ENCODE results near the gene CHAMP1.

DNA sequence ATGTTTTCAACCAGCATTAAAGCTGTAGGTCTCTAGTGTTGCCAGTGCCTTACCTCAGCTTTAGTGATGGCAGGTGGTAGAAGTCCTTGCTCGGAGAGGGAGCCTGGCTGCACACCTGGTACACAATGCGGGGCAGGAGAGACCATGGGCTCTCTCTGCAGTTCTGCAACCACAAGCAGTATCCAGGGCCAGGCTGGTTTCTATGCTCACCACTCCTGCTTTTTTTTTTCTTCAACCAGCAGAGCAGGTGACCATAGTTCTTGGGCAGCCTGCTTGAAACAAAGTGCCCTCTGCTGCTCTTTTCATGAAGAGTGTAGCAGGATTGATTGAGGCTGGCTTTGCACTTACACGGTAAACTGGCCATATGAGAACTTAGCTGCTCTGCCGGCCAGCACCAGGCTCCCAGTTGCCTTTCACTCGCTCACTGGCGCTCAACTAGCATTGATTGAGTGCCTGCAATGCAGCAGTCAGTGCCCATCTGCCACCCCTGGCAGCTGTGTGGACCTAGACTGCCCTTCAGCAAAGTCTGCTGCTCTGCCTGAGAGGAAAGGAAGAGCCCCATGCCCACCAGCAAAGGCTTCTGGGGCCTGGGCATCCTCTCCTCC is 4.4 kb upstream of the CHAMP1 start:
- TF ChIP-seq, protein P1, sequence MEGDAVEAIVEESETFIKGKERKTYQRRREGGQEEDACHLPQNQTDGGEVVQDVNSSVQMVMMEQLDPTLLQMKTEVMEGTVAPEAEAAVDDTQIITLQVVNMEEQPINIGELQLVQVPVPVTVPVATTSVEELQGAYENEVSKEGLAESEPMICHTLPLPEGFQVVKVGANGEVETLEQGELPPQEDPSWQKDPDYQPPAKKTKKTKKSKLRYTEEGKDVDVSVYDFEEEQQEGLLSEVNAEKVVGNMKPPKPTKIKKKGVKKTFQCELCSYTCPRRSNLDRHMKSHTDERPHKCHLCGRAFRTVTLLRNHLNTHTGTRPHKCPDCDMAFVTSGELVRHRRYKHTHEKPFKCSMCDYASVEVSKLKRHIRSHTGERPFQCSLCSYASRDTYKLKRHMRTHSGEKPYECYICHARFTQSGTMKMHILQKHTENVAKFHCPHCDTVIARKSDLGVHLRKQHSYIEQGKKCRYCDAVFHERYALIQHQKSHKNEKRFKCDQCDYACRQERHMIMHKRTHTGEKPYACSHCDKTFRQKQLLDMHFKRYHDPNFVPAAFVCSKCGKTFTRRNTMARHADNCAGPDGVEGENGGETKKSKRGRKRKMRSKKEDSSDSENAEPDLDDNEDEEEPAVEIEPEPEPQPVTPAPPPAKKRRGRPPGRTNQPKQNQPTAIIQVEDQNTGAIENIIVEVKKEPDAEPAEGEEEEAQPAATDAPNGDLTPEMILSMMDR (IDR thresholded peaks at IDR 0.05) = no peak
- no peak for TF ChIP-seq POLR2A (IDR thresholded peaks at IDR 0.05)

All from body of pancreas (tissue), 4 donors.